Neural crest cell (in vitro differentiated cells): Measurements from ENCODE around the gene CCDC40. TPM values are rescaled to one million over a fixed set of nuclear protein-coding genes. Genes with fewer than 3 reads are reported as not detected.

Experiments used
- DNase-seq: peaks from one replicate; pipeline ENCODE4 v3.0.0; 2021; ENCODE audit warnings: low read depth, mixed read lengths, low spot score
- H3K27ac Mint-ChIP-seq: one replicate; pipeline ENCODE4 v1.8.0; 2021; ENCODE audit warnings: mild to moderate bottlenecking, mixed read lengths; ENCODE audit not compliant: unreplicated experiment
- H3K27me3 Mint-ChIP-seq: 2 replicates; pipeline ENCODE4 v1.8.0; 2021; ENCODE audit warnings: low read depth, mild to moderate bottlenecking, mixed read lengths
- H3K36me3 Mint-ChIP-seq: 2 replicates; pipeline ENCODE4 v1.8.0; 2021; ENCODE audit warnings: low read depth, mild to moderate bottlenecking, mixed read lengths
- H3K4me1 Mint-ChIP-seq: 2 replicates; pipeline ENCODE4 v1.8.0; 2021; ENCODE audit warnings: mixed read lengths
- H3K4me3 Mint-ChIP-seq: one replicate; pipeline ENCODE4 v1.8.0; 2021; ENCODE audit warnings: mild to moderate bottlenecking, mixed read lengths
- H3K9me3 Mint-ChIP-seq: 2 replicates; pipeline ENCODE4 v1.8.0; 2021; ENCODE audit warnings: mixed read lengths
- total RNA-seq: library from RNA; stranded (reverse); gene quantifications from 2 replicates; pipeline ENCODE4 v1.2.1, GENCODE V29; 2021
- TF ChIP-seq, protein P1 (sequence below): fragments of 200-600 bp; sonication (generic); conservative IDR thresholded peaks from 2 replicates; pipeline ENCODE4 v1.5.0; 2021; ENCODE audit warnings: antibody characterized with exemption, mild to moderate bottlenecking

Gene CCDC40
- total RNA-seq, 1 donor from 2014 or later: 22.7 TPM

DNA sequence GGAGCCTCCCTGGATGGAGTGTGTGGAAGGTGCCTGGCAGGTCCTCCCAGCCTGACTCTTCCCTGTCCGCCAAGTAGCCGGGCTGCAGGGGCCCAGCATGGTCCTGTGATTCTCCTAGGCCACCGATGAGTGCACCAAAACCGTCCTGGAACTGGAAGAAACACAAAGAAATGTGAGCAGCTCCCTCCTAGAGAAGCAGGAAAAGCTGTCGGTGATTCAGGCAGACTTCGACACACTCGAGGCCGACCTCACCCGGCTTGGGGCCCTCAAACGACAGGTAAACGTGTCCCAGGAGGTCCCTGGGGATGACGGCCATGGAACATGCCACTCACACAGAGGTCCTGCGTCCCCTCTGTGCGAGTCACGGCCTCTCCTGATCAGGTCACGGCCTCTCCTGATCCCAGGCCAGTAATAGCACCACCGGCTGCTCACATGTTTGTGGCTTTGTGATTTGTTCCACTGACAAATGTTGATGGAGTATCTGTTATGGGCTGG is 60.7 kb downstream of the CCDC40 start:
- Mint-ChIP-seq H3K4me3 (peak overlapping the region; percentile 49), H3K27ac (no peak overlapping the region)
- no peak for DNase-seq

DNA sequence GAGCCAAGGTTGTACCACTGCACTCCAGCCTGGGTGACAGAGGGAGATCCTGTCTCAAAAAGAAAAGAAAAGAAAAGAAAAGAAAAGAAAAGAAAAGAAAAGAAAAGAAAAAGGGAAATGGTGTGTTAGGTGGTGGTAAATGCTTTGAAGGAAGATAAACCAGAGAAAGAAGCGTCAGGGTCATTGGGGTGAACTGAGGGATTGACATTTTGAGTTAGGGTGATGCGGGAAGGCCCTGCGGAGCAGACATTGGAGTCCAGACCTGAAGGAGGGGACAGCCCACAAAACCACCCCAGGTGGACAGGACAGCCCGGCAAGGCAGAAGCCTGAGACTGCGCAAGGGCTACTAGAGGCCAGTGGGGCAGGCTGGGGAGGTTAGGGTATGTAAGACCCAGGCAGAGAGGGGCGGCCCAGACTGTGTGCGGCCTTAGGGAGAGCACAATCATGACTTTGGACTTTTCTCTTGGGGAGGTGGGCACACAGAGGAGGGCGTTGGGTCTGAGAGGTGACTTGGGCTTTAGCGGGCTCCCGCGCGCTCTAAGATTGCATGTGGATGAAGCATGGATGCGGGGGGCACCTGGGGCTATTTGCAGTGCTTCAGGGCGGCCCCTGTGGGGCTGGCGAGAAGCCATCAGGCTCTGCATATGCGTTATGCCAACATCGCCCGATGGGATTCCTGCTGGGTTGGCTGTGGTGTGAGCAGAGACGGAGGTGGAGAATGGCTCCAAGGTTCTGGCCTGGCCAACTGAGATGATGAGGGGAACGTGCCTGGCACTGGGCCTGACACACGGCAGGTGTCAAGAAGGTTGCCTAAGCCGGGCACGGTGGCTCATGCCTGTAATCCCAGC is 61.6 kb downstream of the CCDC40 start:
- no peaks in the 10 kb centered on the region for H3K27me3 Mint-ChIP-seq
- H3K4me1 Mint-ChIP-seq: peaks cover 26% of the 10 kb centered on the region
- TF ChIP-seq, protein P1, sequence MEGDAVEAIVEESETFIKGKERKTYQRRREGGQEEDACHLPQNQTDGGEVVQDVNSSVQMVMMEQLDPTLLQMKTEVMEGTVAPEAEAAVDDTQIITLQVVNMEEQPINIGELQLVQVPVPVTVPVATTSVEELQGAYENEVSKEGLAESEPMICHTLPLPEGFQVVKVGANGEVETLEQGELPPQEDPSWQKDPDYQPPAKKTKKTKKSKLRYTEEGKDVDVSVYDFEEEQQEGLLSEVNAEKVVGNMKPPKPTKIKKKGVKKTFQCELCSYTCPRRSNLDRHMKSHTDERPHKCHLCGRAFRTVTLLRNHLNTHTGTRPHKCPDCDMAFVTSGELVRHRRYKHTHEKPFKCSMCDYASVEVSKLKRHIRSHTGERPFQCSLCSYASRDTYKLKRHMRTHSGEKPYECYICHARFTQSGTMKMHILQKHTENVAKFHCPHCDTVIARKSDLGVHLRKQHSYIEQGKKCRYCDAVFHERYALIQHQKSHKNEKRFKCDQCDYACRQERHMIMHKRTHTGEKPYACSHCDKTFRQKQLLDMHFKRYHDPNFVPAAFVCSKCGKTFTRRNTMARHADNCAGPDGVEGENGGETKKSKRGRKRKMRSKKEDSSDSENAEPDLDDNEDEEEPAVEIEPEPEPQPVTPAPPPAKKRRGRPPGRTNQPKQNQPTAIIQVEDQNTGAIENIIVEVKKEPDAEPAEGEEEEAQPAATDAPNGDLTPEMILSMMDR: no peak
- no peaks in the 10 kb centered on the region for H3K9me3 Mint-ChIP-seq
- DNase-seq: no peak
- peak overlapping the region; percentile 54 for H3K4me3 Mint-ChIP-seq
- no peaks in the 10 kb centered on the region for H3K36me3 Mint-ChIP-seq
- H3K27ac Mint-ChIP-seq: peak overlapping the region; percentile 84

More for the DNA sequence above, 60.7 kb downstream of the CCDC40 start:
- no peaks in the 10 kb centered on the region for H3K27me3 Mint-ChIP-seq
- H3K36me3 Mint-ChIP-seq: no peaks in the 10 kb centered on the region
- H3K4me1 Mint-ChIP-seq: peaks cover 17% of the 10 kb centered on the region
- TF ChIP-seq, protein P1: no peak
- no peaks in the 10 kb centered on the region for H3K9me3 Mint-ChIP-seq

DNA sequence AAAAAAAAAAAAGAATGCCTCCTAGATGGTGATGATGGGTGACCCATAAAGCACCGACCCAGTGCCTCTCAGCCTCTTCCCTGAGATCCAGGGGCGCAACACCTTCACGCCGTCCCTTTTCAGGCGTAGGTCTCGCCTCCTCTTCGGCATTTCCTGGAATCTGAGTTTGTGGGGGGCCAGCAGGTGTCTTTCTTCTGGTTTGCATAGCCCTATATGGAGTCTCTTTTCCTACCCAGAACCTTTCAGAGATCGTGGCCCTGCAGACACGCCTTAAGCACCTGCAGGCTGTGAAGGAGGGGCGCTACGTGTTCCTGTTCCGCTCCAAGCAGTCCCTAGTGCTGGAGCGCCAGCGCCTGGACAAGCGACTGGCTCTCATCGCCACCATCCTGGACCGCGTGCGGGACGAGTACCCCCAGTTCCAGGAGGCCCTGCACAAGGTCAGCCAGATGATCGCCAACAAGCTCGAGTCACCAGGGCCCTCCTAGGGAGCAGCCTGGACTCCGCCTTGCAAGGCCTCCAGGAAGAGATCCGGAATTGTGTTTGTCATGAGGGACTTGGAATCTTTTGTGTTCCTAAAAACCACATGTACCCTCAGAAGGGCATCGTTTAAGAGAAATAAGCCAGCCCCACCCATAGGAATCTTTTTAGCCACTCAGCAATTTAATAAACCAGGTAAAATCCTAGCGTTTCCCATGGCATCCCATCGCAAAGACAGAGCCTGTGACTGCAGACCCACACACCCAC is 63.0 kb downstream of the CCDC40 start:
- H3K27me3 Mint-ChIP-seq: no peaks in the 10 kb centered on the region
- no peaks in the 10 kb centered on the region for H3K9me3 Mint-ChIP-seq
- H3K4me3 Mint-ChIP-seq: peak overlapping the region; percentile 79
- no peak overlapping the region for H3K27ac Mint-ChIP-seq
- H3K36me3 Mint-ChIP-seq: no peaks in the 10 kb centered on the region
- no peak for DNase-seq
- TF ChIP-seq, protein P1: no peak
- H3K4me1 Mint-ChIP-seq: peaks cover 30% of the 10 kb centered on the region

DNA sequence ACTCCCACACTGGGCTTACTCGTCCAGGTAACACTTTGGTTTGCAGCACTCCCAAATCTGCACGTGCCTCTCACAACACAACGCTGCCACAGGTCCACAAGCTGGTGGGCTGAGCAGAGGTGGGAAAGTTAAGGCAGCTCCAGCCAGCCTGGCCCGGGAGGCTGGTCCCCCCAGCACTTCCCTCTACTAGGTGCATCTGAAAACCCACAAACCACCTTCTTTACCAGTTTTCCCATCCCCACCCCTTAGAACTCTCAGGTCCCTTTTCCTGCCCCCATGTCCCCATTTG is 63.5 kb downstream of the CCDC40 start:
- H3K9me3 Mint-ChIP-seq: no peaks in the 10 kb centered on the region
- H3K27ac Mint-ChIP-seq: no peak overlapping the region
- H3K4me3 Mint-ChIP-seq: peak overlapping the region; percentile 79
- H3K36me3 Mint-ChIP-seq: no peaks in the 10 kb centered on the region
- no peaks in the 10 kb centered on the region for H3K27me3 Mint-ChIP-seq
- no peak for DNase-seq
- peaks cover 30% of the 10 kb centered on the region for H3K4me1 Mint-ChIP-seq
- TF ChIP-seq, protein P1: no peak

DNA sequence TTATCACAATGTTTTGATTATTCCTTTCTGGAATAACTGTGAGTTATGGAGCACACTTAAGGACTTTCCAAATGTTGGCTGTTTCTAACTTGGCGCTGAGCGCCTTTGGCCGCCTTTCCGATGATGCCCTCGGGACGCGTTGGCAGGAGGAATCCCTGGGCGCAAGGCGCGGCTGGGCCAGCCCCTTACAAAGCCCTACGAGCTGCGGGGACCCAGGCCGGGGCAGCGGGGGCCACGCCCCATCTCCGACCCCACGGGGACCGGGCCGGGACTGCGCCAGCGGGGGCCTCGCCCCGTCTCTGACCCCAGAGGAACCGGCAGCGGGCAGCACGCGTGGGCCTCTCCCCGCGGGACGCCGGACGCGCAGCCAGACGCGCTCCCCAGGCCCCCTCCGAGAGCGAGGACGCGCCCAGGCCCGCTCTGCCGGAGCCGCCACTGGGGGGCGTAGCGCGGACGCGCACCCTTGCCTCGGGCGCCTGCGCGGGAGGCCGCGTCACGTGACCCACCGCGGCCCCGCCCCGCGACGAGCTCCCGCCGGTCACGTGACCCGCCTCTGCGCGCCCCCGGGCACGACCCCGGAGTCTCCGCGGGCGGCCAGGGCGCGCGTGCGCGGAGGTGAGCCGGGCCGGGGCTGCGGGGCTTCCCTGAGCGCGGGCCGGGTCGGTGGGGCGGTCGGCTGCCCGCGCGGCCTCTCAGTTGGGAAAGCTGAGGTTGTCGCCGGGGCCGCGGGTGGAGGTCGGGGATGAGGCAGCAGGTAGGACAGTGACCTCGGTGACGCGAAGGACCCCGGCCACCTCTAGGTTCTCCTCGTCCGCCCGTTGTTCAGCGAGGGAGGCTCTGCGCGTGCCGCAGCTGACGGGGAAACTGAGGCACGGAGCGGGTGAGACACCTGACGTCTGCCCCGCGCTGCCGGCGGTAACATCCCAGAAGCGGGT is 64.8 kb downstream of the CCDC40 start, which contains the start of gene GAA:
TSS of gene GAA (plus strand) at position 571 of the 935 bp plus-strand sequence. CDS start 3,006 bp downstream, outside the sequence.
- no peaks in the 10 kb centered on the region for H3K9me3 Mint-ChIP-seq
- TF ChIP-seq, protein P1: peak; percentile 88
- H3K27me3 Mint-ChIP-seq: no peaks in the 10 kb centered on the region
- H3K27ac Mint-ChIP-seq: peak within 1 kb of the TSS; percentile 99
- peak; percentile 92 for DNase-seq
- H3K4me3 Mint-ChIP-seq: peak within 1 kb of the TSS; percentile 99
- H3K36me3 Mint-ChIP-seq: no peaks in the 10 kb centered on the region
- H3K4me1 Mint-ChIP-seq: peaks cover 34% of the 10 kb centered on the region
